IMR-90 (cell line): ENCODE results near the gene R3HDM4. TPM values are rescaled to one million over a fixed set of nuclear protein-coding genes. Genes with fewer than 3 reads are reported as not detected.

Experiments
- ATAC-seq: fragments of 200-7000 bp; cut with Tn5 transposase; 2 replicates; pipeline ENCODE4 v1.9.1; 2020; ENCODE audit warnings: low read depth, mild to moderate bottlenecking, moderate library complexity
- BruUV-seq: library from RNA; stranded (reverse); fragments of 400-500 nt; replicated peaks from 2 replicates; lab custom pipeline; 2021; lab: Mats Ljungman, UMichigan
- CTCF ChIA-PET: fragments of 300-600 bp; formaldehyde crosslinking; extraction: SDS; loops from one replicate; lab custom pipeline; 2021; ENCODE audit warnings: antibody characterized with exemption; lab: Yijun Ruan, JAX
- POLR2A ChIA-PET: fragments of 300-600 bp; sonication (Branson Sonifier 250); formaldehyde crosslinking; loops from one replicate; lab custom pipeline; 2022; ENCODE audit warnings: antibody characterized with exemption; ENCODE audit not compliant: unreplicated experiment; lab: Charles Lee
- DNase-seq: peaks from one replicate; pipeline ENCODE4 v3.0.0; 2013
- H2AFZ ChIP-seq: replicated peaks from 2 replicates; pipeline ENCODE3; 2013; ENCODE audit warnings: low read length, mild to moderate bottlenecking; ENCODE audit not compliant: poor library complexity
- H2AK5ac ChIP-seq: 2 replicates; pipeline ENCODE4 v1.6.1; 2013; ENCODE audit warnings: low read depth, low read length, inconsistent platforms
- H2AK9ac ChIP-seq: replicated peaks from 2 replicates; pipeline ENCODE3; 2013; ENCODE audit warnings: mild to moderate bottlenecking, low read depth, low read length, moderate library complexity; ENCODE audit not compliant: poor library complexity
- H2BK120ac ChIP-seq: 2 replicates; pipeline ENCODE4 v1.6.1; 2013; ENCODE audit warnings: low read depth, low read length, inconsistent platforms
- H2BK15ac ChIP-seq: 3 replicates; pipeline ENCODE4 v1.6.1; 2013; ENCODE audit warnings: low read depth, low read length, inconsistent platforms
- H2BK20ac ChIP-seq: 2 replicates; pipeline ENCODE4 v1.6.1; 2013; ENCODE audit warnings: low read depth, mild to moderate bottlenecking, inconsistent platforms, low read length, moderate library complexity
- H2BK5ac ChIP-seq: 2 replicates; pipeline ENCODE4 v1.6.1; 2013; ENCODE audit warnings: mild to moderate bottlenecking, low read depth, low read length, inconsistent platforms; ENCODE audit not compliant: poor library complexity, severe bottlenecking
- H3K14ac ChIP-seq: replicated peaks from 2 replicates; pipeline ENCODE4 v1.6.1; 2013; ENCODE audit warnings: low read depth, low read length, inconsistent platforms
- H3K18ac ChIP-seq: 2 replicates; pipeline ENCODE4 v1.6.1; 2013; ENCODE audit warnings: low read depth, low read length, control low read depth
- H3K23ac ChIP-seq: 2 replicates; pipeline ENCODE4 v1.6.1; 2013; ENCODE audit warnings: low read depth, low read length, inconsistent platforms
- H3K27ac ChIP-seq: 2 replicates; pipeline ENCODE4 v1.5.1; 2013; ENCODE audit warnings: mild to moderate bottlenecking, control low read depth, low read length; ENCODE audit not compliant: insufficient read depth
- H3K27me3 ChIP-seq: 2 replicates; pipeline ENCODE4 v1.6.1; 2013; ENCODE audit warnings: low read length; ENCODE audit not compliant: control insufficient read depth, insufficient read depth
- H3K36me3 ChIP-seq: 2 replicates; pipeline ENCODE4 v1.6.1; 2013; ENCODE audit warnings: low read length, mixed read lengths; ENCODE audit not compliant: control insufficient read depth, insufficient read depth
- H3K4ac ChIP-seq: 2 replicates; pipeline ENCODE4 v1.6.1; 2013; ENCODE audit warnings: low read depth, low read length, inconsistent platforms
- H3K4me1 ChIP-seq: 2 replicates; pipeline ENCODE4 v1.6.1; 2013; ENCODE audit warnings: low read length, mixed read lengths; ENCODE audit not compliant: control insufficient read depth, insufficient read depth
- H3K4me2 ChIP-seq: 2 replicates; pipeline ENCODE4 v1.6.1; 2013; ENCODE audit warnings: low read depth, mild to moderate bottlenecking, control low read depth, low read length, moderate library complexity
- H3K4me3 ChIP-seq: 2 replicates; pipeline ENCODE4 v1.5.1; 2013; ENCODE audit warnings: low read depth, mild to moderate bottlenecking, control low read depth, low read length, moderate library complexity; ENCODE audit not compliant: insufficient read depth
- H3K56ac ChIP-seq: 2 replicates; pipeline ENCODE4 v1.6.1; 2013; ENCODE audit warnings: low read length, inconsistent platforms; ENCODE audit not compliant: insufficient read depth; ENCODE audit errors: extremely low read depth
- H3K79me1 ChIP-seq, 2 experiments: 2 replicates each; pipeline ENCODE4 v1.6.1; 2013; ENCODE audit warnings: low read length in 2 of 2, inconsistent platforms in 1 of 2, low read depth in 1 of 2
- H3K9ac ChIP-seq: 2 replicates; pipeline ENCODE4 v1.6.1; 2013; ENCODE audit warnings: low read depth, low read length, control low read depth
- H3K9me1 ChIP-seq: 2 replicates; pipeline ENCODE4 v1.6.1; 2013; ENCODE audit warnings: low read length, inconsistent platforms; ENCODE audit not compliant: insufficient read depth
- H3K9me3 ChIP-seq: 2 replicates; pipeline ENCODE4 v1.6.1; 2013; ENCODE audit warnings: low read length; ENCODE audit not compliant: control insufficient read depth, insufficient read depth
- H4K20me1 ChIP-seq: 2 replicates; pipeline ENCODE4 v1.6.1; 2013; ENCODE audit warnings: low read length, inconsistent platforms; ENCODE audit not compliant: insufficient read depth
- H4K5ac ChIP-seq: 2 replicates; pipeline ENCODE4 v1.6.1; 2013; ENCODE audit warnings: mild to moderate bottlenecking, low read depth, low read length, control low read depth
- H4K8ac ChIP-seq, 2 experiments: 2 replicates each; pipeline ENCODE4 v1.6.1; 2013; ENCODE audit warnings: low read depth in 2 of 2, low read length in 2 of 2, control low read depth in 1 of 2, inconsistent platforms in 1 of 2
- H4K91ac ChIP-seq: 2 replicates; pipeline ENCODE4 v1.6.1; 2013; ENCODE audit warnings: low read depth, low read length, inconsistent platforms; ENCODE audit not compliant: insufficient read depth
- CTCF ChIP-seq: conservative IDR thresholded peaks from 2 replicates; pipeline ENCODE4 v1.5.1; 2012; ENCODE audit warnings: mild to moderate bottlenecking, low read depth, low read length, improper control_type of control experiment
- NFE2L2 ChIP-seq: fragments of 150-350 bp; IDR thresholded peaks from 2 replicates; pipeline ENCODE4 v1.6.1; 2016; ENCODE audit warnings: low read depth, mild to moderate bottlenecking, low read length
- POLR2A ChIP-seq: IDR thresholded peaks from 2 replicates; pipeline ENCODE4 v1.6.1; 2012; ENCODE audit warnings: mild to moderate bottlenecking, low read depth, low read length
- SMC3 ChIP-seq: fragments of 150-350 bp; IDR thresholded peaks from 2 replicates; pipeline ENCODE4 v1.6.1; 2016; ENCODE audit warnings: low read depth, mild to moderate bottlenecking, antibody characterized with exemption, low read length, moderate library complexity
- WGBS, 2 experiments: methylation state at CpG; one replicate each; pipeline versions ENCODE4 v1.1.5 to v1.1.7; 2013; ENCODE audit warnings: missing lambda C conversion rate in 2 of 2; ENCODE audit not compliant: insufficient read length in 1 of 2; ENCODE audit errors: extremely low coverage in 2 of 2; 5-methylcytosine and 5-hydroxymethylcytosine counted together
- dilution Hi-C: fragments of 300-500 bp; cut with HindIII; formaldehyde crosslinking; loops from one replicate; pipeline ENCODE4 v1.14.3; 2018; ENCODE audit warnings: low sequenced_read_pairs; ENCODE audit not compliant: unreplicated experiment
- in situ Hi-C: fragments of 300-500 bp; cut with MboI; formaldehyde crosslinking; loops from 3 replicates; pipeline ENCODE4 v1.14.3; 2019; ENCODE audit warnings: low sequenced_read_pairs, inconsistent platforms, mixed read lengths
- intact Hi-C: fragments of 100-400 bp; cut with micrococcal nuclease; formaldehyde crosslinking; loops from 2 replicates; pipeline ENCODE4 v1.10.0; 2022
- polyA plus RNA-seq, 3 experiments: library from polyadenylated mRNA; depleted of rRNA; stranded (reverse); fragments of >200 nt; gene quantifications; 2 replicates each; pipeline ENCODE4 v1.2.3, GENCODE V29; 2012; ENCODE audit warnings: low replicate concordance in 1 of 3
- total RNA-seq: library from RNA; depleted of rRNA; stranded (reverse); fragments of >200 nt; gene quantifications from 2 replicates; pipeline ENCODE4 v1.2.3, GENCODE V29; 2012

R3HDM4 gene
- total and polyA plus RNA-seq, 2 of the 4 experiments (the other 2 are of a cell fraction), result 9.0 to 51.5 TPM

DNA sequence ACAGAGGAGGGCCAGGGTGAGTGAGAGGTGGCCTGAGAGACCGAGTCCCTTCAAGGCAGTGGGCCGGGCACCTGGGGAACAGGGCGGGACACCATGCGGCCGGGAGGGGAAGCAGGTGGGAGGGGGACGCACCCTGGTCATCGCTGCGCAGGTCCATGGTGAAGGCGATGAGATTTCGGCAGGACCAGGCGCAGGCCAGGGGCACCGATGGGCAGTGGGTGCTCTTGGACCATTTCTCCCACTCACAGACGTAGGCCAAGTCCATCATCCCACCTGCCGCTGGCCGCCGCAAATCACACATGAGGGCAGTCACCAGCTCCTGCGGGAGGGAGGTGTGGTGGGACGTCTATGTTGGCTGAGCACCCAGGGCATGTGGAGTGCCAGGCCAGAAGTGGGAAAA, 22.2 kb downstream of the R3HDM4 start:
- intact Hi-C loops, result no loop called here
- POLR2A ChIA-PET, result no interaction called here

More for the DNA sequence above, 22.2 kb downstream of the R3HDM4 start:
- WGBS, 2 experiments, result 60% methylated on average over 1 of the region's 18 CpGs; no CpG with 5 or more reads in 1 of the 2 experiments
- Histone ChIP-seq H3K79me1 (peaks cover 13 to 39% of the 10 kb centered on the region in 2 experiments), H4K20me1 (peaks cover 6% of the 10 kb centered on the region; the same call in 1 of the 2 replicates), H3K9ac (no peak overlapping the region), H3K18ac (no peak overlapping the region), H2BK15ac (no peak overlapping the region), H2AK5ac (no peak overlapping the region), H2AK9ac (no peak overlapping the region), H3K27ac (no peak overlapping the region), H2BK5ac (no peak overlapping the region), H4K91ac (no peak overlapping the region), H3K14ac (no peak overlapping the region), H3K27me3 (no peaks in the 10 kb centered on the region), H3K9me3 (no peaks in the 10 kb centered on the region), H3K4me1 (no peaks in the 10 kb centered on the region), H3K36me3 (peaks cover 35% of the 10 kb centered on the region), H2BK120ac (no peak overlapping the region), H4K8ac (no peak overlapping the region), H3K4me2 (no peak overlapping the region), H3K23ac (no peak overlapping the region), H3K9me1 (peaks cover 6% of the 10 kb centered on the region; the same call in 1 of the 2 replicates), H4K5ac (no peak overlapping the region), H3K4me3 (no peak overlapping the region), H3K56ac (no peak overlapping the region), H3K4ac (no peak overlapping the region), H2BK20ac (no peak overlapping the region), H2AFZ (no peak overlapping the region)
- TF ChIP-seq CTCF (no peak), SMC3 (no peak), POLR2A (no peak), NFE2L2 (no peak)
- dilution Hi-C loops (no loop called here), in situ Hi-C loops (no loop called here)
- BruUV-seq, result no TSS peak
- no peak for ATAC-seq
- CTCF ChIA-PET, result no interaction called here
- no peak for DNase-seq
